ENCODE data around the gene DPH1. TPM values are rescaled to one million over a fixed set of nuclear protein-coding genes. Genes with fewer than 3 reads are reported as not detected.

DPH1 gene
- total RNA-seq, 1 experiment from 2014 or later = 14.4 TPM

GRCh38 chr17:2057175-2057759 is 27.3 kb downstream of the DPH1 start:
- DNase-seq = no peak
- Histone ChIP-seq H3K4me1 (no peaks in the 10 kb centered on the region), H3K27ac (no peak overlapping the region), H3K9me3 (replicated peaks) (no peaks in the 10 kb centered on the region), H3K36me3 (no peaks in the 10 kb centered on the region), H3K27me3 (no peaks in the 10 kb centered on the region), H3K4me3 (no peak overlapping the region)

GRCh38 chr17:2057760-2058585 is 28.0 kb downstream of the DPH1 start:
- Histone ChIP-seq H3K4me3 (no peak overlapping the region), H3K4me1 (no peaks in the 10 kb centered on the region), H3K9me3 (replicated peaks) (no peaks in the 10 kb centered on the region), H3K27ac (no peak overlapping the region), H3K27me3 (no peaks in the 10 kb centered on the region), H3K36me3 (no peaks in the 10 kb centered on the region)
- no peak for DNase-seq

- no peaks in the 10 kb centered on the region for H3K4me1 ChIP-seq
- H3K36me3 ChIP-seq = no peaks in the 10 kb centered on the region
- no peaks in the 10 kb centered on the region for H3K27me3 ChIP-seq
- no peak overlapping the region for H3K27ac ChIP-seq
- DNase-seq = no peak
- no peaks in the 10 kb centered on the region for H3K9me3 ChIP-seq (replicated peaks)
- H3K4me3 ChIP-seq = no peak overlapping the region
Observed at GRCh38 chr17:2058586-2059546, 28.9 kb downstream of the DPH1 start.

- H3K27me3 ChIP-seq = no peaks in the 10 kb centered on the region
- H3K27ac ChIP-seq = no peak overlapping the region
- no peaks in the 10 kb centered on the region for H3K9me3 ChIP-seq (replicated peaks)
- no peak overlapping the region for H3K4me3 ChIP-seq
- no peak for DNase-seq
- no peaks in the 10 kb centered on the region for H3K36me3 ChIP-seq
- no peaks in the 10 kb centered on the region for H3K4me1 ChIP-seq
Observed at GRCh38 chr17:2059547-2060384, 29.8 kb downstream of the DPH1 start.

GRCh38 chr17:2060385-2060658 is 30.4 kb downstream of the DPH1 start:
- H3K36me3 ChIP-seq = no peaks in the 10 kb centered on the region
- H3K4me1 ChIP-seq = no peaks in the 10 kb centered on the region
- no peak overlapping the region for H3K27ac ChIP-seq
- no peak for DNase-seq
- H3K27me3 ChIP-seq = no peaks in the 10 kb centered on the region
- no peak overlapping the region for H3K4me3 ChIP-seq
- H3K9me3 ChIP-seq (replicated peaks) = no peaks in the 10 kb centered on the region

- no peak for DNase-seq
- H3K27ac ChIP-seq = no peak overlapping the region
- no peaks in the 10 kb centered on the region for H3K27me3 ChIP-seq
- H3K4me1 ChIP-seq = no peaks in the 10 kb centered on the region
- no peaks in the 10 kb centered on the region for H3K9me3 ChIP-seq (replicated peaks)
- no peak overlapping the region for H3K4me3 ChIP-seq
- no peaks in the 10 kb centered on the region for H3K36me3 ChIP-seq
Observed at GRCh38 chr17:2060681-2061440, 30.9 kb downstream of the DPH1 start.

GRCh38 chr17:2061441-2061958 is 31.5 kb downstream of the DPH1 start:
- Histone ChIP-seq H3K4me3 (no peak overlapping the region), H3K36me3 (no peaks in the 10 kb centered on the region), H3K9me3 (replicated peaks) (no peaks in the 10 kb centered on the region), H3K27ac (no peak overlapping the region), H3K27me3 (no peaks in the 10 kb centered on the region), H3K4me1 (no peaks in the 10 kb centered on the region)
- DNase-seq = no peak

- DNase-seq = no peak
- peaks cover under 1% of the 10 kb centered on the region; the same call in 1 of the 2 replicates for H3K4me1 ChIP-seq
- H3K36me3 ChIP-seq = no peaks in the 10 kb centered on the region
- H3K27ac ChIP-seq = no peak overlapping the region
- H3K27me3 ChIP-seq = no peaks in the 10 kb centered on the region
- no peaks in the 10 kb centered on the region for H3K9me3 ChIP-seq (replicated peaks)
- no peak overlapping the region for H3K4me3 ChIP-seq
Observed at GRCh38 chr17:2062571-2063183, 32.7 kb downstream of the DPH1 start.

- peaks cover 9% of the 10 kb centered on the region; the same call in 1 of the 2 replicates for H3K4me1 ChIP-seq
- H3K4me3 ChIP-seq = no peak overlapping the region
- no peak for DNase-seq
- no peaks in the 10 kb centered on the region for H3K27me3 ChIP-seq
- H3K9me3 ChIP-seq (replicated peaks) = no peaks in the 10 kb centered on the region
- no peak overlapping the region for H3K27ac ChIP-seq
- no peaks in the 10 kb centered on the region for H3K36me3 ChIP-seq
Observed at GRCh38 chr17:2063261-2064146, 33.6 kb downstream of the DPH1 start.

- H3K27me3 ChIP-seq = no peaks in the 10 kb centered on the region
Observed at GRCh38 chr17:2064147-2064489, 34.2 kb downstream of the DPH1 start.

GRCh38 chr17:2064520-2064971 is 34.6 kb downstream of the DPH1 start:
- Histone ChIP-seq H3K36me3 (no peaks in the 10 kb centered on the region), H3K9me3 (replicated peaks) (no peaks in the 10 kb centered on the region), H3K4me3 (no peak overlapping the region), H3K27ac (no peak overlapping the region), H3K4me1 (peaks cover 13% of the 10 kb centered on the region; the same call in 1 of the 2 replicates), H3K27me3 (no peaks in the 10 kb centered on the region)
- DNase-seq = no peak

More at GRCh38 chr17:2064147-2064489, 34.2 kb downstream of the DPH1 start:
- no peak for DNase-seq
- H3K4me3 ChIP-seq = no peak overlapping the region
- no peaks in the 10 kb centered on the region for H3K36me3 ChIP-seq
- H3K27ac ChIP-seq = no peak overlapping the region
- peaks cover 13% of the 10 kb centered on the region; the same call in 1 of the 2 replicates for H3K4me1 ChIP-seq
- H3K9me3 ChIP-seq (replicated peaks) = no peaks in the 10 kb centered on the region

GRCh38 chr17:2064980-2065785 is 35.2 kb downstream of the DPH1 start:
- peak; percentile 52 to 53 for DNase-seq
- H3K4me3 ChIP-seq = no peak overlapping the region
- H3K27me3 ChIP-seq = no peaks in the 10 kb centered on the region
- peaks cover 13% of the 10 kb centered on the region; the same call in 1 of the 2 replicates for H3K4me1 ChIP-seq
- no peaks in the 10 kb centered on the region for H3K9me3 ChIP-seq (replicated peaks)
- H3K27ac ChIP-seq = no peak overlapping the region
- no peaks in the 10 kb centered on the region for H3K36me3 ChIP-seq

Data from SJCRH30 (cell line).